Vagina (tissue), 2 donors: ENCODE results near the gene MGP. TPM values are rescaled to one million over a fixed set of nuclear protein-coding genes. Genes with fewer than 3 reads are reported as not detected.

Experiments used
- DNase-seq, 2 donors: peaks; one replicate each; pipeline ENCODE4 v3.0.0-alpha.2; 2017; ENCODE audit errors: extremely low spot score in 2 of 2
- H3K27ac ChIP-seq: fragments of 200-600 bp; sonication (generic); one replicate; pipeline ENCODE4 v1.5.1; 2019
- H3K27me3 ChIP-seq: fragments of 200-600 bp; sonication (generic); one replicate; pipeline ENCODE4 v1.5.1; 2019
- H3K36me3 ChIP-seq, 2 donors: fragments of 200-600 bp; sonication (generic); one replicate each; pipeline ENCODE4 v1.5.1; 2017 to 2019
- H3K4me1 ChIP-seq: fragments of 200-600 bp; sonication (generic); one replicate; pipeline ENCODE4 v1.5.1; 2019
- H3K4me3 ChIP-seq, 2 donors: fragments of 200-600 bp; sonication (generic); 1 replicate in 1 of 2; 2 replicates in 1 of 2; pipeline ENCODE4 v1.5.1; 2016 to 2019
- H3K9me3 ChIP-seq: fragments of 200-600 bp; sonication (generic); one replicate; pipeline ENCODE4 v1.5.1; 2019
- CTCF ChIP-seq, 3 experiments: fragments of 450-650 bp in 2 of 3; fragments of 200-600 bp in 1 of 3; sonication (generic) in 1 of 3; IDR thresholded peaks; one replicate each; pipeline ENCODE4 v1.5.1; 2017 to 2019; ENCODE audit warnings: antibody characterized with exemption in 3 of 3, mild to moderate bottlenecking in 2 of 3, moderate library complexity in 2 of 3
- POLR2A ChIP-seq, 2 donors: fragments of 450-650 bp; IDR thresholded peaks; one replicate each; pipeline ENCODE4 v1.6.1; 2017; ENCODE audit warnings: antibody characterized with exemption in 2 of 2, mild to moderate bottlenecking in 2 of 2, moderate library complexity in 2 of 2
- POLR2AphosphoS5 ChIP-seq, 2 donors: sonication (generic); formaldehyde crosslinking; IDR thresholded peaks; one replicate each; pipeline ENCODE4 v1.9.0; 2017; ENCODE audit warnings: antibody characterized with exemption in 2 of 2, mild to moderate bottlenecking in 2 of 2, low read depth in 1 of 2; ENCODE audit not compliant: insufficient read depth in 1 of 2
- intact Hi-C: fragments of 100-400 bp; cut with DNase I; formaldehyde crosslinking; loops from one replicate; pipeline ENCODE4 v1.15.1; 2023
- total RNA-seq: library from RNA; depleted of rRNA; stranded (reverse); fragments of >200 nt; gene quantifications from one replicate; pipeline ENCODE4 v1.2.3, GENCODE V29; 2016

Gene MGP
- 1,065 TPM for total RNA-seq

GRCh38 chr12:14885718-14886221 lies at the start of gene MGP:
MGP (minus strand) TSS chr12:14885854; CDS start chr12:14885791, 63 bp downstream.
- Histone ChIP-seq H3K27ac (peak within 1 kb of the TSS; percentile 85), H3K4me3 (peak within 1 kb of the TSS; percentile 39), H3K9me3 (no peaks in the 10 kb centered on the region), H3K4me1 (peaks cover 13% of the 10 kb centered on the region), H3K27me3 (no peaks in the 10 kb centered on the region), H3K36me3 (peaks cover 0 to 5% of the 10 kb centered on the region in 2 donors)
- TF ChIP-seq POLR2A (IDR thresholded peaks at IDR 0.05) (peak in 1 of 2 donors; percentile 52), CTCF (IDR thresholded peaks at IDR 0.05) (no peak)
- peak in 1 of 2 donors; percentile 92 for DNase-seq
- intact Hi-C loops, result loop anchor here (10.0 kb wide), 1 partner anchor 111 kb away; a partner anchor contains a TSS

GRCh38 chr12:14935031-14935430 lies 49.4 kb upstream of the MGP start:
- H3K9me3 ChIP-seq, result no peaks in the 10 kb centered on the region
- peak overlapping the region; percentile 15 for H3K27ac ChIP-seq
- no peaks in the 10 kb centered on the region for H3K36me3 ChIP-seq
- peaks cover 15% of the 10 kb centered on the region for H3K4me1 ChIP-seq
- no peak for TF ChIP-seq CTCF (IDR thresholded peaks at IDR 0.05)
- no peak for TF ChIP-seq POLR2A (IDR thresholded peaks at IDR 0.05)
- no peak for TF ChIP-seq POLR2AphosphoS5 (IDR thresholded peaks at IDR 0.05; ENCODE audit: insufficient read depth in 1 of 2, low read depth in 1 of 2)
- H3K4me3 ChIP-seq, result no peak overlapping the region
- no peak for DNase-seq
- no peaks in the 10 kb centered on the region for H3K27me3 ChIP-seq
- intact Hi-C loops, result no loop called here

- TF ChIP-seq POLR2AphosphoS5 (IDR thresholded peaks at IDR 0.05; ENCODE audit: insufficient read depth in 1 of 2, low read depth in 1 of 2) (no peak), CTCF (IDR thresholded peaks at IDR 0.05) (no peak), POLR2A (IDR thresholded peaks at IDR 0.05) (no peak)
- Histone ChIP-seq H3K9me3 (no peaks in the 10 kb centered on the region), H3K4me3 (no peak overlapping the region), H3K27me3 (no peaks in the 10 kb centered on the region), H3K27ac (peak overlapping the region; percentile 15), H3K4me1 (peaks cover 20% of the 10 kb centered on the region), H3K36me3 (no peaks in the 10 kb centered on the region)
- DNase-seq, result no peak
- intact Hi-C loops, result no loop called here
Measured at GRCh38 chr12:14934511-14934910, 48.9 kb upstream of the MGP start.

- intact Hi-C loops, result no loop called here
- Histone ChIP-seq H3K27ac (no peak overlapping the region), H3K9me3 (no peaks in the 10 kb centered on the region)
Measured at GRCh38 chr12:14931791-14932560, 46.3 kb upstream of the MGP start.

More at GRCh38 chr12:14931791-14932560, 46.3 kb upstream of the MGP start:
- Histone ChIP-seq H3K4me1 (peaks cover 30% of the 10 kb centered on the region), H3K36me3 (no peaks in the 10 kb centered on the region), H3K4me3 (no peak overlapping the region), H3K27me3 (no peaks in the 10 kb centered on the region)
- DNase-seq, result no peak
- TF ChIP-seq POLR2A (IDR thresholded peaks at IDR 0.05) (no peak), POLR2AphosphoS5 (IDR thresholded peaks at IDR 0.05; ENCODE audit: insufficient read depth in 1 of 2, low read depth in 1 of 2) (no peak), CTCF (IDR thresholded peaks at IDR 0.05) (no peak)
